Central memory CD8-positive, alpha-beta T cell (primary cell): ENCODE results near the gene SIPA1L3.
"Not testable (repeated sequence)": the region's sequence is repeated elsewhere in the genome, so short reads cannot be mapped to it uniquely, and the experiment has no call there.

Experiments
- ATAC-seq: fragments of 150-1000 bp; cut with Tn5 transposase; replicated peaks from 2 replicates; pipeline ENCODE4 v1.10.0; 2022; ENCODE audit warnings: mild to moderate bottlenecking, moderate FRiP score, moderate number of reproducible peaks; ENCODE audit not compliant: poor library complexity, severe bottlenecking; ENCODE audit errors: extremely low read depth
- DNase-seq, 2 donors: peaks; one replicate each; pipeline ENCODE4 v3.0.0; 2021; ENCODE audit warnings: low spot score in 2 of 2
- H3K27ac Mint-ChIP-seq: one replicate; pipeline ENCODE4 v1.8.0; 2022; ENCODE audit warnings: low read depth, mild to moderate bottlenecking, moderate library complexity, mixed read lengths
- H3K27me3 Mint-ChIP-seq: one replicate; pipeline ENCODE4 v1.8.0; 2022; ENCODE audit warnings: mixed read lengths
- H3K36me3 Mint-ChIP-seq: one replicate; pipeline ENCODE4 v1.8.0; 2022; ENCODE audit warnings: mild to moderate bottlenecking, moderate library complexity, mixed read lengths; ENCODE audit not compliant: insufficient read depth
- H3K4me1 Mint-ChIP-seq: one replicate; pipeline ENCODE4 v1.8.0; 2022; ENCODE audit warnings: mixed read lengths
- H3K4me3 Mint-ChIP-seq: one replicate; pipeline ENCODE4 v1.8.0; 2022; ENCODE audit warnings: mild to moderate bottlenecking, moderate library complexity, mixed read lengths
- H3K9me3 Mint-ChIP-seq: one replicate; pipeline ENCODE4 v1.8.0; 2022; ENCODE audit warnings: mixed read lengths

Gene SIPA1L3, protein sequence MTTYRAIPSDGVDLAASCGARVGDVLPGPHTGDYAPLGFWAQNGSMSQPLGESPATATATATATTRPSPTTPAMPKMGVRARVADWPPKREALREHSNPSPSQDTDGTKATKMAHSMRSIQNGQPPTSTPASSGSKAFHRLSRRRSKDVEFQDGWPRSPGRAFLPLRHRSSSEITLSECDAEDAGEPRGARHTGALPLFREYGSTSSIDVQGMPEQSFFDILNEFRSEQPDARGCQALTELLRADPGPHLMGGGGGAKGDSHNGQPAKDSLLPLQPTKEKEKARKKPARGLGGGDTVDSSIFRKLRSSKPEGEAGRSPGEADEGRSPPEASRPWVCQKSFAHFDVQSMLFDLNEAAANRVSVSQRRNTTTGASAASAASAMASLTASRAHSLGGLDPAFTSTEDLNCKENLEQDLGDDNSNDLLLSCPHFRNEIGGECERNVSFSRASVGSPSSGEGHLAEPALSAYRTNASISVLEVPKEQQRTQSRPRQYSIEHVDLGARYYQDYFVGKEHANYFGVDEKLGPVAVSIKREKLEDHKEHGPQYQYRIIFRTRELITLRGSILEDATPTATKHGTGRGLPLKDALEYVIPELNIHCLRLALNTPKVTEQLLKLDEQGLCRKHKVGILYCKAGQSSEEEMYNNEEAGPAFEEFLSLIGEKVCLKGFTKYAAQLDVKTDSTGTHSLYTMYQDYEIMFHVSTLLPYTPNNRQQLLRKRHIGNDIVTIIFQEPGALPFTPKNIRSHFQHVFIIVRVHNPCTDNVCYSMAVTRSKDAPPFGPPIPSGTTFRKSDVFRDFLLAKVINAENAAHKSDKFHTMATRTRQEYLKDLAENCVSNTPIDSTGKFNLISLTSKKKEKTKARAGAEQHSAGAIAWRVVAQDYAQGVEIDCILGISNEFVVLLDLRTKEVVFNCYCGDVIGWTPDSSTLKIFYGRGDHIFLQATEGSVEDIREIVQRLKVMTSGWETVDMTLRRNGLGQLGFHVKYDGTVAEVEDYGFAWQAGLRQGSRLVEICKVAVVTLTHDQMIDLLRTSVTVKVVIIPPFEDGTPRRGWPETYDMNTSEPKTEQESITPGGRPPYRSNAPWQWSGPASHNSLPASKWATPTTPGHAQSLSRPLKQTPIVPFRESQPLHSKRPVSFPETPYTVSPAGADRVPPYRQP (N-terminal part only)

DNA sequence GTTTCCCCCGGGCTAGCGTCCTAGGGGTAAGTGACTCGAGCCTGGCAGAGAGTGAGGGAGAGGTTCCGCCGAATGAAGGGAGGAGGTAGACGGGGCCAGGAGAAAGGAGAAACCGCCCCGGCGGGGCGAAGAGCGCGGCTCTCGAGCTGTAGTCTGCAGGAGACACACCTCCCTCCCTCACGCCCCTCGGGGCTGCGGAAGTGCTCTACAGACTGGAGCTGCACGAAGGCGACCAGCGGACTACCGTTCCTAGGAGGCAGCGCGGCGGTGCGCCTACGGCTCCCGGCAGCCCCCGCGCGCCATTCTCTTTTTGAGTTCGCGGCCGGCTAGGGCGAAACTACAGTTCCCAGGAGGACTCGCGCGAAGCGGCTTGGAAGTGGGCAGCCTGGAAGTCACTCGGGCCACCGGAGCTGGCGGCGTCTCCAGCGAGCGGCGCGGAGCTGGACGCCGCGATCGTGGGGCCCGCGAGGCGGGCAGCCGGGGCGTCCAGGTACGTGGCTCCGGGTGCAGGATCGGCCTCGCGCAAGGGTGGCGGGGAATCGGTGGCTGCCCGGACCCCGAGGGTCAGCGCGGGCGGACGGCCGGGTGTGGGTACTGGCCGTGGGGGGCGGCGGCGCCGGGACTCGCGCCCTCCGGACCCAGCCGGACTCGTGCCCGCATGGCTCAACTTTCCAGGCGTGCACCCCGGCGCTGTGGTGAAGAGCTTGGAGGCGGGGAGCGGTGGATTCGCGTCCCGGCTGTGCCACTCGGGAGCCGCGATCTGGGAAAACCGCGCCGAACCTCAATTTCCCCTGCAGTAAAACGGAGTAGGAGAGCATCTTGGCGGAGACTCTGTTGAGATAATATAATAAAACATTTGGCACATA is at the start of gene SIPA1L3:
Gene SIPA1L3, plus strand, starts transcription at position 340 of the 866 bp plus-strand sequence. CDS start 174,358 bp downstream, outside the sequence.
- H3K4me1 Mint-ChIP-seq = peaks cover 29% of the 10 kb centered on the region
- no peaks in the 10 kb centered on the region for H3K9me3 Mint-ChIP-seq
- peak within 1 kb of the TSS; percentile 0 for H3K27ac Mint-ChIP-seq
- ATAC-seq = peak; percentile 99
- peak; percentile 81 to 82 for DNase-seq
- H3K27me3 Mint-ChIP-seq = no peaks in the 10 kb centered on the region
- peaks cover 3% of the 10 kb centered on the region for H3K36me3 Mint-ChIP-seq
- peak within 1 kb of the TSS; percentile 91 for H3K4me3 Mint-ChIP-seq

DNA sequence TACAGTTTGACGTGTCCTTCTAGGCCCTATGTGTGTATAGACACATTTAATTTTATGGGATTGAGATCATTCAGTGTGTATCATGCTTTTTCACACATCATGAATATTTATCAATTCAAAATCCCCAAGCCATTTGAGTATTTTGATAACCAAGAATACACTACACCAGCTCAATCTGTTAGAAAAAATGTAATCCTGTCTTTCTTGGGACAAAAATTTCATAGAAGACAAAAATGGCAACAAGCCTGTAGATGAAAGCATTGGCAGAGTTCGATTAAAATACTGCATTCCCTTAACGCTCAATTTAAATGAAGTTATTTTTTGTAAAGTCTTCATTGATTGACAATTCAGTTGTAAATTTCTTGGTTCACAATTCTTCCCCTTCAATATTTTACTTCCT is 42.5 kb upstream of the SIPA1L3 start:
- Mint-ChIP-seq H3K27me3 (peaks cover 17% of the 10 kb centered on the region), H3K27ac (no peak overlapping the region), H3K36me3 (no peaks in the 10 kb centered on the region), H3K4me3 (no peak overlapping the region), H3K9me3 (no peaks in the 10 kb centered on the region), H3K4me1 (no peaks in the 10 kb centered on the region)
- DNase-seq = no peak
- no peak for ATAC-seq

DNA sequence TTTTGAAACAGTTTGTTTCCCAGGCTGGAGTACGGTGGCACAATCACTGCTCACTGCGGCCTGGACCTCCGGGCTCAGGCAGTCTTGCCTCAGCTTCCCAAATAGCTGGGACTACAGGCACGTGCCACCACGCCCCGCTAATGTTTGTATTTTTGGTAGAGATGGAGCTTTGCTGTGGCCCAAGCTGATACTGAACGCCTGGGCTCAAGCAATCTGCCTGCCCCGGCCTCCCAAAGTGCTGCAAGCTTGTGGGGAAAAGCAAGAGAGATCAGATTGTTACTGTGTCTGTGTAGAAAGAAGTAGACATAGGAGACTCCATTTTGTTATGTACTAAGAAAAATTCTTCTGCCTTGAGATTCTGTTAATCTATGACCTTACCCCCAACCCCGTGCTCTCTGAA is 41.1 kb upstream of the SIPA1L3 start:
- H3K36me3 Mint-ChIP-seq, H3K27ac Mint-ChIP-seq, H3K9me3 Mint-ChIP-seq, ATAC-seq, H3K4me3 Mint-ChIP-seq, DNase-seq, H3K4me1 Mint-ChIP-seq: not testable (repeated sequence)
- H3K27me3 Mint-ChIP-seq = peaks cover 28% of the 10 kb centered on the region

DNA sequence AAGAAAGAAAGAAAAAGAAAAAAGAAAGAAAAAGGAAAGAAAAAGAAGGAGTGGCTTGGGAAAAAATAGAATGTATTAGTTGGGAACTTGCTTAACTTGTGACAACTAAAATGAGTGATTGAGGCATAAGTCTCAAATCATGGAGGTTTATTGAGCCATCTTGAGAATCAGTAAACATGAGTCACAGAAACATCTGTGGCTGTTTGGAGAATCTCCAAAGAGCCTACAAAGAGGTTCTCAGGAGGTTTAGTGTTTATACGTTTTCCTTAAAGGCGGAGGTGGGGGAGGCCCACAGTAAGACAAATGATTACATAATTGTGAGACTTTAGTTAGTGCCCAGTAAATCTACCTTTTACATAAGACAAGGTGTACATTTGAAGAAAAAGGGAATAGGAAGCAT is 39.2 kb upstream of the SIPA1L3 start:
- DNase-seq (no peak), ATAC-seq (no peak)
- H3K9me3 Mint-ChIP-seq = no peaks in the 10 kb centered on the region
- H3K4me1 Mint-ChIP-seq = no peaks in the 10 kb centered on the region
- no peaks in the 10 kb centered on the region for H3K36me3 Mint-ChIP-seq
- H3K27ac Mint-ChIP-seq = no peak overlapping the region
- H3K4me3 Mint-ChIP-seq = no peak overlapping the region
- H3K27me3 Mint-ChIP-seq = peaks cover 40% of the 10 kb centered on the region

DNA sequence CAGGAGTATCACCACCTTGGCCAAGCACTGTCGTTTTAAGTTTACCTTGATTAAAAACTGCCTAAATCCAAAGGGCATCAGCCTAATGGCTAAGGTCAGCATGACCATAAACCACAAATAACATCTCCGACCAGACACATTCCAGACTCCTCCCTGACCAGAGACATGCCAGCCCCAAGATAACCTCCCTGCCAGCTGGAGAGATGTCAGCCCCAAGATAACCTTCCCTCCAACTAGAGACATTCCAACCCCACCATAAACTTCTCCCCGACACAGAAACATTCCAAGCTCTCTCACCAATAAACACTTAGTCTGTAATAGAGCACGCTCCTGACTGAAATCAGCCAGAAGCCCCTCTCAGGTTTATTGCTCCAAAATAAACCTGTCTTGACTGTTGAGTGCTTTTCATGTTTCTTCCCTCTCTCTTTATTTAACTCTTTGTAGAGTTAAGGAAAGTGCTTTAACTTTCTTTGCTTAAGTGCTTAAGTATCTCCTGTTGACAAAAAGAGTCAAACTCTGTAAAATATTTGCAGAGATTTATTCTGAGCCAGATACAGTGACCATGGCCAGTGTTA is 37.2 kb upstream of the SIPA1L3 start:
- no peak for DNase-seq
- Mint-ChIP-seq H3K27ac (no peak overlapping the region), H3K9me3 (no peaks in the 10 kb centered on the region), H3K27me3 (peaks cover 43% of the 10 kb centered on the region), H3K4me3 (no peak overlapping the region), H3K4me1 (no peaks in the 10 kb centered on the region), H3K36me3 (no peaks in the 10 kb centered on the region)
- ATAC-seq = no peak

DNA sequence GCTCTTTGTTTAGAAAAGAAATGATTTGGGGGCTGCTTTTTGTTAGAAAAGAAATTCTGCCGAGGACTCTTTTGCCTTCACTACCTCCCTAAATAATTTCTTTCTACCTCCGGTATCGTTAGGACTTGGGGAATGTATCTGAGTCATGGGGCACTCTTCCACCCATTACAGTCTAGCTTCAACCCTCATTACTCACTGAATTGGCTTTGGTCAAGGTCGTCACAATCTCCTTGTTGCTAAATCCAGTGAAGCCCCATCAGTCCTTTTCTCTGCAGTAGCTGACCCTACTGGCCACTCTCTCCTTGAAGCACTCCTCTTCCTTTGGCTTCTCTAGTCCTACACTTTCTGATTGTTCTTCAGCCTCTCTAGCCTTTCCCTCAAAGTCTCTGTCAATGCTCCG is 34.6 kb upstream of the SIPA1L3 start:
- Mint-ChIP-seq H3K27ac (no peak overlapping the region), H3K27me3 (peaks cover 43% of the 10 kb centered on the region), H3K4me1 (no peaks in the 10 kb centered on the region), H3K36me3 (no peaks in the 10 kb centered on the region), H3K9me3 (no peaks in the 10 kb centered on the region), H3K4me3 (no peak overlapping the region)
- DNase-seq = no peak
- no peak for ATAC-seq

DNA sequence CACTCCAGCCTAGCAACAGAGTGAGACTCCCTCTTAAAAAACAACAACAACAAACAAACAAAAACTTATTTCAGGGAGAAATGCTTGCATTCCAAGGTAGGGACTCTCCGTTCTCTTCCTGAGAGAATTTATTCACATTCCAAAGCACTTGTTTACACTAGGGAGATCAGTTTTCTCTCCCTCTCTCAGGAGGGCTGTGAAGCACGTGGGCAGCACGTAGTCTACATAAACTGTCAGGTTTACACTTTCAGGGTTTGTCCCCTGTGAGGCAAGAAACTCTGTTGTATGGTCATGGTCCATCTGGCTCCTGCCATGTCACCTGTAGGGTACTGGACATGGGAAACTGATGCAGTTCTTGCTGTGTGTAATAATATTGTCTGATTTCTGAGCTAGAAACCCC is 32.2 kb upstream of the SIPA1L3 start:
- Mint-ChIP-seq H3K27ac (no peak overlapping the region), H3K4me3 (no peak overlapping the region), H3K4me1 (no peaks in the 10 kb centered on the region), H3K27me3 (peaks cover 24% of the 10 kb centered on the region), H3K36me3 (no peaks in the 10 kb centered on the region), H3K9me3 (no peaks in the 10 kb centered on the region)
- ATAC-seq (no peak), DNase-seq (no peak)

DNA sequence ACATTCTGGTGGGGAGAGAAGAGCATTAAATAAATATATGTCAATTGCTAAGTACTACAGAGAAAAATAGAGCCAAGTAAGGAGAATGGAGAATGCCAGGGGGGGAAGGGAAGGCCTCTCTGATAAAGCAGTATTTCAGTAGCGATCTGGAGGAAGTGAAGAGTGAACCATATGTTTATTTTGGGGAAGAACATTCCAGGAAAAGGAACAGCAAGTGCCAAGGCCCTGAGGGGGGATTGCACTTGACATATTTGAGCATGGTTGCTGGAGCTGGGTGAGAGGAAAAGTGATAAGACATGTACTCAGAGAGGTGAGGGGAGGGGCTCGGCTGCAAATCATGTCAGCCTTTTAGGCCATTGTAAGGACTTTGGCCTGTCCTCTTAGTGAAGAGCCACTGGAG is 31.0 kb upstream of the SIPA1L3 start:
- Mint-ChIP-seq H3K36me3 (no peaks in the 10 kb centered on the region), H3K9me3 (no peaks in the 10 kb centered on the region), H3K4me1 (no peaks in the 10 kb centered on the region), H3K27ac (no peak overlapping the region), H3K4me3 (no peak overlapping the region), H3K27me3 (peaks cover 16% of the 10 kb centered on the region)
- ATAC-seq = no peak
- no peak for DNase-seq

DNA sequence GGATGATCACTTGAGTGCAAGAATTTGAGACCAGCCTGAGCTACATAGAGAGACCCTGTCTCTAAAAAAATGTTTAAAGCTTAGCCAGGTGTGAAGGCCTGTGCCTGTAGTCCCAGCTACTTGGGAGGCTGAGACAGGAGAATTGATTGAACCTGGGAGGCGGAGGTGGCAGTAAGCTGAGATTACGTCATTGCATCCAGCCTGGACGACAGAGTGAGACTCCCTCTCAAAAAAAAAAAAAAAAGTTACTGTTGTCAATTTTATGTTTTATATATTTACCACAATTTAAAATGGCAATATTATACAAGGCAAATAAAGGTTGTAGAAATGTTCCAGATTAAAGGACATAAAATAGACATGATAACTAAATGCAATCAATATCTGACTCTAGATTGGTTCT is 29.9 kb upstream of the SIPA1L3 start:
- Mint-ChIP-seq H3K27me3 (peaks cover 10% of the 10 kb centered on the region), H3K27ac (no peak overlapping the region), H3K36me3 (no peaks in the 10 kb centered on the region), H3K9me3 (no peaks in the 10 kb centered on the region), H3K4me1 (no peaks in the 10 kb centered on the region), H3K4me3 (no peak overlapping the region)
- no peak for DNase-seq
- no peak for ATAC-seq

DNA sequence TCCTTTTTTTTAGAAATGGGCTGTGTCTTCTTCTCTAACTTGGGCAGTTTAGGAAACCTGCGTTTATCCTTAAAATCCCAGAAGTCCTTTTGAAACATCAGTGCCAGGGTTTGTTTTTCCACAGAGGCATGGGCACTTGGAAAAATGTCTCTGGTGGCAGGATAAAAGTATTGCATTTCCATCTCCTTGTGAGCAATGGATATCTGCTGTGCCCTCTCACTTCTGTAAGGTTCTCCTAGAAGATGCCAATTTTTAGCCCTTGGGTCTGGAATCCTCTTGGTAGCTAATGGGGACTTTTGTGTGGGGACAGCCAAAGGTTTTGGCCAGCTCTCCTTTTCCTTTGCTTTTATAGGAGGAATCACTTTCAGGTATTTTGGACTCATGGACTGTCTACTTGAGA is 21.6 kb upstream of the SIPA1L3 start:
- no peaks in the 10 kb centered on the region for H3K4me1 Mint-ChIP-seq
- H3K27me3 Mint-ChIP-seq = no peaks in the 10 kb centered on the region
- H3K4me3 Mint-ChIP-seq = no peak overlapping the region
- no peak overlapping the region for H3K27ac Mint-ChIP-seq
- no peak for DNase-seq
- no peak for ATAC-seq
- H3K36me3 Mint-ChIP-seq = no peaks in the 10 kb centered on the region
- no peaks in the 10 kb centered on the region for H3K9me3 Mint-ChIP-seq

DNA sequence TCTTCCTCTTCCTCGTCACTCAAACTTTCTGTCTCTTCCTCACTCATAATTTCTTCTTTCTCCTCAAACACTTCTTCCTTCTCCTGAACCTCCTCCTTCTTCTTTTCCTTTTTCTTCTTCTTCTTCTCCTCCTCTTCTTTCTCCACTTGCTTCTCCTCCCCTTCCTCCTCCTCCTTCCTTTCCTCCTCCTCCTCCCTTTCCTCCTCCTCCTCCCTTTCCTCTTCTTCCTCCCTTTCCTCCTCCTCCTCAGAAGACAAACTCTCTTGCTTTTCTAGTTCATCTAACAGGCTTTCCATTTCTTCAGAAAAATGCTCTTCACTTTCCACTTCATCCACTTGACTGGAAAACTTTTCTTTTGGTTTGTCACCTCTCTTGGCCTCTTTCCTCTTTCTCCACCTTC is 20.4 kb upstream of the SIPA1L3 start:
- no peak overlapping the region for H3K4me3 Mint-ChIP-seq
- H3K4me1 Mint-ChIP-seq = no peaks in the 10 kb centered on the region
- no peaks in the 10 kb centered on the region for H3K9me3 Mint-ChIP-seq
- peaks cover 4% of the 10 kb centered on the region for H3K27me3 Mint-ChIP-seq
- ATAC-seq (no peak), DNase-seq (no peak)
- H3K36me3 Mint-ChIP-seq = no peaks in the 10 kb centered on the region
- no peak overlapping the region for H3K27ac Mint-ChIP-seq
